IMR-90 (cell line): Measurements from ENCODE around the gene PRMT7. TPM values are rescaled to one million over a fixed set of nuclear protein-coding genes. Genes with fewer than 3 reads are reported as not detected.

ENCODE experiments used
- ATAC-seq: fragments of 200-7000 bp; cut with Tn5 transposase; 2 replicates; pipeline ENCODE4 v1.9.1; 2020; ENCODE audit warnings: low read depth, mild to moderate bottlenecking, moderate library complexity
- BruUV-seq: library from RNA; stranded (reverse); fragments of 400-500 nt; replicated peaks from 2 replicates; lab custom pipeline; 2021; lab: Mats Ljungman, UMichigan
- CTCF ChIA-PET: fragments of 300-600 bp; formaldehyde crosslinking; extraction: SDS; loops from one replicate; lab custom pipeline; 2021; ENCODE audit warnings: antibody characterized with exemption; lab: Yijun Ruan, JAX
- POLR2A ChIA-PET: fragments of 300-600 bp; sonication (Branson Sonifier 250); formaldehyde crosslinking; loops from one replicate; lab custom pipeline; 2022; ENCODE audit warnings: antibody characterized with exemption; ENCODE audit not compliant: unreplicated experiment; lab: Charles Lee
- DNase-seq: peaks from one replicate; pipeline ENCODE4 v3.0.0; 2013
- H2AFZ ChIP-seq: replicated peaks from 2 replicates; pipeline ENCODE3; 2013; ENCODE audit warnings: low read length, mild to moderate bottlenecking; ENCODE audit not compliant: poor library complexity
- H2AK5ac ChIP-seq: 2 replicates; pipeline ENCODE4 v1.6.1; 2013; ENCODE audit warnings: low read depth, low read length, inconsistent platforms
- H2AK9ac ChIP-seq: replicated peaks from 2 replicates; pipeline ENCODE3; 2013; ENCODE audit warnings: mild to moderate bottlenecking, low read depth, low read length, moderate library complexity; ENCODE audit not compliant: poor library complexity
- H2BK120ac ChIP-seq: 2 replicates; pipeline ENCODE4 v1.6.1; 2013; ENCODE audit warnings: low read depth, low read length, inconsistent platforms
- H2BK15ac ChIP-seq: 3 replicates; pipeline ENCODE4 v1.6.1; 2013; ENCODE audit warnings: low read depth, low read length, inconsistent platforms
- H2BK20ac ChIP-seq: 2 replicates; pipeline ENCODE4 v1.6.1; 2013; ENCODE audit warnings: low read depth, mild to moderate bottlenecking, inconsistent platforms, low read length, moderate library complexity
- H2BK5ac ChIP-seq: 2 replicates; pipeline ENCODE4 v1.6.1; 2013; ENCODE audit warnings: mild to moderate bottlenecking, low read depth, low read length, inconsistent platforms; ENCODE audit not compliant: poor library complexity, severe bottlenecking
- H3K14ac ChIP-seq: replicated peaks from 2 replicates; pipeline ENCODE4 v1.6.1; 2013; ENCODE audit warnings: low read depth, low read length, inconsistent platforms
- H3K18ac ChIP-seq: 2 replicates; pipeline ENCODE4 v1.6.1; 2013; ENCODE audit warnings: low read depth, low read length, control low read depth
- H3K23ac ChIP-seq: 2 replicates; pipeline ENCODE4 v1.6.1; 2013; ENCODE audit warnings: low read depth, low read length, inconsistent platforms
- H3K27ac ChIP-seq: 2 replicates; pipeline ENCODE4 v1.5.1; 2013; ENCODE audit warnings: mild to moderate bottlenecking, control low read depth, low read length; ENCODE audit not compliant: insufficient read depth
- H3K27me3 ChIP-seq: 2 replicates; pipeline ENCODE4 v1.6.1; 2013; ENCODE audit warnings: low read length; ENCODE audit not compliant: control insufficient read depth, insufficient read depth
- H3K36me3 ChIP-seq: 2 replicates; pipeline ENCODE4 v1.6.1; 2013; ENCODE audit warnings: low read length, mixed read lengths; ENCODE audit not compliant: control insufficient read depth, insufficient read depth
- H3K4ac ChIP-seq: 2 replicates; pipeline ENCODE4 v1.6.1; 2013; ENCODE audit warnings: low read depth, low read length, inconsistent platforms
- H3K4me1 ChIP-seq: 2 replicates; pipeline ENCODE4 v1.6.1; 2013; ENCODE audit warnings: low read length, mixed read lengths; ENCODE audit not compliant: control insufficient read depth, insufficient read depth
- H3K4me2 ChIP-seq: 2 replicates; pipeline ENCODE4 v1.6.1; 2013; ENCODE audit warnings: low read depth, mild to moderate bottlenecking, control low read depth, low read length, moderate library complexity
- H3K4me3 ChIP-seq: 2 replicates; pipeline ENCODE4 v1.5.1; 2013; ENCODE audit warnings: low read depth, mild to moderate bottlenecking, control low read depth, low read length, moderate library complexity; ENCODE audit not compliant: insufficient read depth
- H3K56ac ChIP-seq: 2 replicates; pipeline ENCODE4 v1.6.1; 2013; ENCODE audit warnings: low read length, inconsistent platforms; ENCODE audit not compliant: insufficient read depth; ENCODE audit errors: extremely low read depth
- H3K79me1 ChIP-seq, 2 experiments: 2 replicates each; pipeline ENCODE4 v1.6.1; 2013; ENCODE audit warnings: low read length in 2 of 2, inconsistent platforms in 1 of 2, low read depth in 1 of 2
- H3K9ac ChIP-seq: 2 replicates; pipeline ENCODE4 v1.6.1; 2013; ENCODE audit warnings: low read depth, low read length, control low read depth
- H3K9me1 ChIP-seq: 2 replicates; pipeline ENCODE4 v1.6.1; 2013; ENCODE audit warnings: low read length, inconsistent platforms; ENCODE audit not compliant: insufficient read depth
- H3K9me3 ChIP-seq: 2 replicates; pipeline ENCODE4 v1.6.1; 2013; ENCODE audit warnings: low read length; ENCODE audit not compliant: control insufficient read depth, insufficient read depth
- H4K20me1 ChIP-seq: 2 replicates; pipeline ENCODE4 v1.6.1; 2013; ENCODE audit warnings: low read length, inconsistent platforms; ENCODE audit not compliant: insufficient read depth
- H4K5ac ChIP-seq: 2 replicates; pipeline ENCODE4 v1.6.1; 2013; ENCODE audit warnings: mild to moderate bottlenecking, low read depth, low read length, control low read depth
- H4K8ac ChIP-seq, 2 experiments: 2 replicates each; pipeline ENCODE4 v1.6.1; 2013; ENCODE audit warnings: low read depth in 2 of 2, low read length in 2 of 2, control low read depth in 1 of 2, inconsistent platforms in 1 of 2
- H4K91ac ChIP-seq: 2 replicates; pipeline ENCODE4 v1.6.1; 2013; ENCODE audit warnings: low read depth, low read length, inconsistent platforms; ENCODE audit not compliant: insufficient read depth
- BHLHE40 ChIP-seq: fragments of 150-350 bp; IDR thresholded peaks from 2 replicates; pipeline ENCODE4 v1.6.1; 2016; ENCODE audit warnings: mild to moderate bottlenecking, low read depth, low read length
- CHD1 ChIP-seq: IDR thresholded peaks from 2 replicates; pipeline ENCODE4 v1.6.1; 2012; ENCODE audit warnings: low read depth, low read length, improper control_type of control experiment
- CTCF ChIP-seq: conservative IDR thresholded peaks from 2 replicates; pipeline ENCODE4 v1.5.1; 2012; ENCODE audit warnings: mild to moderate bottlenecking, low read depth, low read length, improper control_type of control experiment
- ELK1 ChIP-seq: fragments of 150-350 bp; IDR thresholded peaks from 2 replicates; pipeline ENCODE4 v1.6.1; 2016; ENCODE audit warnings: low read depth, mild to moderate bottlenecking, low read length, moderate library complexity, borderline replicate concordance
- MAFK ChIP-seq: IDR thresholded peaks from 2 replicates; pipeline ENCODE4 v1.6.1; 2012; ENCODE audit warnings: low read depth, low read length, improper control_type of control experiment
- MAZ ChIP-seq: IDR thresholded peaks from 2 replicates; pipeline ENCODE4 v1.6.1; 2012; ENCODE audit warnings: low read depth, mild to moderate bottlenecking, low read length, improper control_type of control experiment, moderate library complexity, borderline replicate concordance
- MXI1 ChIP-seq: IDR thresholded peaks from 2 replicates; pipeline ENCODE4 v1.6.1; 2012; ENCODE audit warnings: low read depth, mild to moderate bottlenecking, low read length, moderate library complexity, borderline replicate concordance
- NFE2L2 ChIP-seq: fragments of 150-350 bp; IDR thresholded peaks from 2 replicates; pipeline ENCODE4 v1.6.1; 2016; ENCODE audit warnings: low read depth, mild to moderate bottlenecking, low read length
- POLR2A ChIP-seq: IDR thresholded peaks from 2 replicates; pipeline ENCODE4 v1.6.1; 2012; ENCODE audit warnings: mild to moderate bottlenecking, low read depth, low read length
- RAD21 ChIP-seq: IDR thresholded peaks from 2 replicates; pipeline ENCODE4 v1.6.1; 2012; ENCODE audit warnings: low read length, improper control_type of control experiment
- RCOR1 ChIP-seq: IDR thresholded peaks from 2 replicates; pipeline ENCODE4 v1.6.1; 2012; ENCODE audit warnings: mild to moderate bottlenecking, low read length, improper control_type of control experiment; ENCODE audit not compliant: insufficient replicate concordance
- RFX5 ChIP-seq: IDR thresholded peaks from 2 replicates; pipeline ENCODE4 v1.8.0; 2012; ENCODE audit warnings: low read depth, mild to moderate bottlenecking, low read length, moderate library complexity
- SMC3 ChIP-seq: fragments of 150-350 bp; IDR thresholded peaks from 2 replicates; pipeline ENCODE4 v1.6.1; 2016; ENCODE audit warnings: low read depth, mild to moderate bottlenecking, antibody characterized with exemption, low read length, moderate library complexity
- USF2 ChIP-seq: fragments of 150-350 bp; IDR thresholded peaks from 2 replicates; pipeline ENCODE4 v1.6.1; 2017; ENCODE audit warnings: mild to moderate bottlenecking, antibody characterized with exemption, low read length, low read depth
- WGBS, 2 experiments: methylation state at CpG; one replicate each; pipeline versions ENCODE4 v1.1.5 to v1.1.7; 2013; ENCODE audit warnings: missing lambda C conversion rate in 2 of 2; ENCODE audit not compliant: insufficient read length in 1 of 2; ENCODE audit errors: extremely low coverage in 2 of 2; 5-methylcytosine and 5-hydroxymethylcytosine counted together
- dilution Hi-C: fragments of 300-500 bp; cut with HindIII; formaldehyde crosslinking; loops from one replicate; pipeline ENCODE4 v1.14.3; 2018; ENCODE audit warnings: low sequenced_read_pairs; ENCODE audit not compliant: unreplicated experiment
- in situ Hi-C: fragments of 300-500 bp; cut with MboI; formaldehyde crosslinking; loops from 3 replicates; pipeline ENCODE4 v1.14.3; 2019; ENCODE audit warnings: low sequenced_read_pairs, inconsistent platforms, mixed read lengths
- intact Hi-C: fragments of 100-400 bp; cut with micrococcal nuclease; formaldehyde crosslinking; loops from 2 replicates; pipeline ENCODE4 v1.10.0; 2022
- polyA plus RNA-seq, 3 experiments: library from polyadenylated mRNA; depleted of rRNA; stranded (reverse); fragments of >200 nt; gene quantifications; 2 replicates each; pipeline ENCODE4 v1.2.3, GENCODE V29; 2012; ENCODE audit warnings: low replicate concordance in 1 of 3
- total RNA-seq: library from RNA; depleted of rRNA; stranded (reverse); fragments of >200 nt; gene quantifications from 2 replicates; pipeline ENCODE4 v1.2.3, GENCODE V29; 2012

Gene PRMT7
- total and polyA plus RNA-seq, 2 of the 4 experiments (the other 2 are of a cell fraction), result 63.1 to 68.6 TPM

GRCh38 chr16:68368301-68368888 is 57.6 kb downstream of the PRMT7 start:
- Histone ChIP-seq H4K5ac (no peak overlapping the region), H4K91ac (no peak overlapping the region), H3K14ac (no peak overlapping the region), H3K9ac (no peak overlapping the region), H3K23ac (no peak overlapping the region), H3K4ac (no peak overlapping the region), H2BK120ac (no peak overlapping the region), H4K8ac (no peak overlapping the region), H3K56ac (no peak overlapping the region), H3K4me2 (no peak overlapping the region), H2BK20ac (no peak overlapping the region), H3K27me3 (peaks cover 16% of the 10 kb centered on the region), H3K36me3 (no peaks in the 10 kb centered on the region), H4K20me1 (no peaks in the 10 kb centered on the region), H2AK5ac (no peak overlapping the region), H2BK5ac (no peak overlapping the region), H2AFZ (no peak overlapping the region), H2AK9ac (no peak overlapping the region), H3K4me3 (no peak overlapping the region), H2BK15ac (no peak overlapping the region), H3K9me3 (no peaks in the 10 kb centered on the region), H3K27ac (no peak overlapping the region), H3K9me1 (no peaks in the 10 kb centered on the region), H3K18ac (no peak overlapping the region), H3K79me1 (no peaks in the 10 kb centered on the region), H3K4me1 (no peaks in the 10 kb centered on the region)
- DNase-seq (no peak), ATAC-seq (no peak)
- 60% methylated on average over 11 of the region's 12 CpGs; no CpG with 5 or more reads in 1 of the 2 experiments for WGBS, 2 experiments
- intact Hi-C loops, result no loop called here
- no TSS peak for BruUV-seq
- in situ Hi-C loops, result no loop called here
- no peak for TF ChIP-seq MAZ
- no peak for TF ChIP-seq MAFK
- no peak for TF ChIP-seq CHD1
- TF ChIP-seq SMC3, result no peak
- no peak for TF ChIP-seq POLR2A
- no peak for TF ChIP-seq RAD21
- no peak for TF ChIP-seq NFE2L2
- no peak for TF ChIP-seq MXI1
- TF ChIP-seq USF2, result no peak
- no peak for TF ChIP-seq CTCF
- TF ChIP-seq RFX5, result no peak
- TF ChIP-seq ELK1, result no peak
- no peak for TF ChIP-seq BHLHE40
- no peak for TF ChIP-seq RCOR1
- CTCF ChIA-PET, result no interaction called here
- POLR2A ChIA-PET, result no interaction called here
- dilution Hi-C loops, result no loop called here
